HG03108 (cell line): ENCODE data around the gene DNAI7.
A peak's percentile ranks its signal among the peaks of the same experiment; 100 is the strongest.

Experiments used
- ATAC-seq: cut with Tn5 transposase; IDR thresholded peaks from one replicate; pipeline ENCODE4 v1.9.1; 2021; ENCODE audit warnings: moderate library complexity; ENCODE audit not compliant: unreplicated experiment

DNAI7 gene

GRCh38 chr12:25186038-25186787 is 8.7 kb downstream of the DNAI7 start:
- peak; percentile 55 for ATAC-seq

- no peak for ATAC-seq
Observed at GRCh38 chr12:25184132-25184531, 10.8 kb downstream of the DNAI7 start.

DNA sequence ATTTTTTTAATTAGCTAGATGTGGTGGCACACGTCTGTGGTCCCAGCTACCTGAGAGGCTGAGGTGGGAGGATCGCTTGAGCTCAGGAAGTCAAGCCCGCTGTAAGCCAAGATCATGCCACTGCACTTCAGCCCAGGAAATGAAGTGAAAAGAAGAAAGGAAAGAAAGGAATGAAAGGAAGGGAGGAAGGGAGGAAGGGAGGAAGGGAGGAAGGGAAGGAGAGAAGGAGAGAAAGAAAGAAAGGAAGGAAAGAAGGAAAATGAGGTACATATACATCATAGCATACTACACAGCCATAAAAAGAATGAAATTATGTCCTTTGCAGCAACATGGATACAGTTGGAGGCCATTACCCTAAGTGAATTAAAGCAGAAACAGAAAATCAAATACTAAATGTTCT is 12.2 kb downstream of the DNAI7 start:
- no peak for ATAC-seq

GRCh38 chr12:25162866-25163265 is 32.1 kb downstream of the DNAI7 start:
- ATAC-seq, result no peak

DNA sequence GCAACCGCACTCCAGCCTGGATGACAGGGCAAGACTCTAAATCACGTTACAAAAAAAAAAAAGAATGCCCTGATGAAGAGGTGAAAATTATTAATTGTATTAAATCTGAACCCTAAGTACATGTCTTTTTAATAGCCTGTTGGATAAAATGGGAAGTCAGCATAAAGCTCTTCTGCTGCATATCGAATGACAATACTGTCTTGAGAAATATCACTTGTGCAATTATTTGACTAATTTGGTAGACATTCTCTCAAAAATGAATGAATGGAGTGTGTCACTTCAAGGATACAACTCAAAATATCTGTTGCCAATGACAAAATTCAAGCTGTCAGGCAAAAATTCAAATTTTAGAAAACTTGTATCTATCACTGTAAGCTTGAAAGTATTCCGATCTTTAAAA is 38.9 kb downstream of the DNAI7 start:
- ATAC-seq, result no peak

DNA sequence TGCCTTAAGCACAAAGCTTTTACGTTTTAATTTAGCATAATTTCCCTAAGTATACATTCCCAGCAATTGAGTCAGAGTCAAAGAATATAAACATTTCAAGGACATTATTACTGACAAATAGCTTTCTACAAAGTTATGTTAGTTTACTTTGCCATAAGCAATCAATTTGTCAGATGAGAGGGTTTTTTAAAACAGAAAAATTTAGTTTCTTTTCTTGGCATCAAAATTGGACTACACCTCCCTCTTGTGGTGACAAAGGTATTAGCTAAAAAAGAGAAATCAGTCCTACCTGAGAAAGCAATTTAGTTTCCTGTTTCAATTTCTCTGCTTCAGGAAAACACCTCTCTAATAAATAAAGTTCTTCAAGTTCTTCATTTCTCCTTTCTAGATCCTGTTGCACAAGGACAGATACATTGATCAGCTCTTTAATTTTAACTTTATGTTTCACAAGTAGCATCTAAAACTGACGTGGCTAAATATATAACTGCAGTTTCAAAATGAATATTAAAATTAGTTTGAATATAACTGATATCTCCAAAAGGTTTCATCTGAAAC is 39.9 kb downstream of the DNAI7 start:
- ATAC-seq, result peak; percentile 50

- no peak for ATAC-seq
Observed at GRCh38 chr12:25152055-25152454, 42.9 kb downstream of the DNAI7 start.

DNA sequence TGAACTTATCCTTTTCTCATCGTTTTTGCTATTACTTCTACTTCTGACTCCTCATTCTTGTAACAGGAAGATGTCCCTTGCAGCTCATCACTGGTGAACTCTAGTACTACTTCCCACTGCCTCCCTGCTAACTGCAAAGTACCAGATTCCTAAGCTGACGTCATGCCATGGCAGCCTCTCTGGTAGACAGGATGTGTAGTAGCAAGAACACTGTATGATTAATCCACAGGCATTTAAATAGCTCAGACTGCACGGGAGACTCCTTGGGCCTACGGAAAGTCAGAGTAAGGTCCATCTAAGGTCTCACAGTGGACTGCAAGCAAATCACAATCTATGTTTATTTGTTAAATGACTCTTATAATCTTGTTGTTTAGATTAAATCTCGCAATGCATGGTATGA is 43.5 kb downstream of the DNAI7 start:
- no peak for ATAC-seq

GRCh38 chr12:25146686-25147085 is 48.3 kb downstream of the DNAI7 start:
- no peak for ATAC-seq

DNA sequence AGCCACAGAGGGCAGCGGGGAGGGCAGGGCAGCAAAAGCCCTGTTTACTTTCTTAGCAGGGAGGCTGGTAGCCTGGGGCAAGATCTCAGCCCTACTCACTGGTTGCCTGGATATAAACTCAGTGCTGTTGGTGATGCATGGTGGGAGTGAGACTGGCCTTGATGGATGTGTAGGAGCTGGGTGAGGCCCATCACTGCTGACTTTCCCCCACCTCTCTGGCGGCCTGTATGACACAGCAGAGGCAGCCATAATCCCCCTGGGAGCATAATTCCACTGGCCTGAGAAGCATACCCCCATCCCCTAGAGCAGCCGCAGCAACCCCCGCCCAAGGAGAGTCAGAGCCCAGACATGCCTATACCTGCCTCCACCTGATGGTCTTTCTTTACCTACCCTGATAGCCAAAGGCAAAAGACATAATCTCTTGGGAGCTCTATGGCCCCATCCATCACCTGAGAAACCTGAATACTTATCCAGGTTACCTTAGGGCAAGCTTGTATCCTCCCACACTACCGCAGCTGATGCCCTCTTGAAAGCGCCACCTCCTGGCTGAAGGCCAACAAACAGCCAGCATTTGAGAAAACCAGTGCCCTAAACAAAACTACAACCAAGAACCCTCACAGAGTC is 59.3 kb downstream of the DNAI7 start:
- ATAC-seq, result no peak

DNA sequence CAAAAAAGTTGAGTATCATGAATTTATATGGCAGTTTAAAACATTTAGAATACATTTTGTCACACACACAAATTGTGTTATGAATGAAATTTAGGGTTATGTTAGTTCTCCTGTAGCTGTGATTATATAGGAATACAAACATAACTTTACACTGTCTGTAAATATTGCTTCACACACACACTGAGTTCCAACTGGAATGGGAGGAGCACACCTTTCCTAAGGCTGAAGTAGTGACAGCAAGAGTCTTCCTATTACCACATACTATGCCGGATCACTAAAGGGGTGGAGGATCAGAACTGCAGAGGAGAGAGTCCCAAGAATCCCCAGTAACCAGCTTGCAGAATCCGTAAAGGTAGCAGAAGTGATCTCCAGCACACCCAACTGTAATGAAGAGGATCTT is 63.7 kb downstream of the DNAI7 start:
- no peak for ATAC-seq

DNA sequence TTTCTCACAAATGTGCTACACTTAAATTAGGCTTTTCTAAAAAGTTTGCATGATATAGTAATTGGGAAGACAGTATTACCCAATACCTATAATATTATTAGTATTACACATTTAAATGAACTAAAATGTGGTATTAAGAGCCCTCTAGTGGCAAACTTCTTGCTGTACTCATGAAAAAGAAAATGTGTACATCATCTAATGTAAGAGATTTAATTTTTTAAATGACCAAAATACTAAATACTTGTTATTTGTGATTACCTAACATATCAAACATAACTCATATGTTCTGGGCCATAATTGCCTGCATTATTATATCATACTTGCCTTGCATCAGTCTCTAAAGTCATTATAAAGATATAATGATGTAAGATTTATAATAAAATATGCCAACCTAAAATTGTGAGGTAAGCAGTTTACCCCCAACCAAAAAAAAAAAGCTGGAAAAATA is 64.2 kb downstream of the DNAI7 start:
- ATAC-seq, result no peak

DNA sequence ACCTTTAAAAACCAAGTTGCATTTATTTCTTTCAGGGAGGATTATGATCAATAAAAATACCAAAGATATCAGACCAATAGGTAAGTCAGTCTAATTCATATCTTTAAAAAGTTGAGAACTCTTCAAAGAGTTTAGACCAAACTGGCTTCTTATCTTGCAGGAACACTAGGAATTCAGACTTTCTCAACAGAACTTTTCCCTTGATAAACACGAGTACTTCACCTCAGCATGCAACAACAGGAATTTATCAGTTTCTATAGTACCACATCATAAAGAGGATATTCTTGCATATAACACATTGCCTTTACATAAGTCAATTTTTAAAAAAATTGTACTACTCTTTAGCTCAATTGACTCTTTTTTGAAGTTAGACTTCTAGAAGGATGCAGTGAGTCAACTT is 68.2 kb downstream of the DNAI7 start:
- no peak for ATAC-seq

- no peak for ATAC-seq
Observed at GRCh38 chr12:25126101-25126500, 68.9 kb downstream of the DNAI7 start.

DNA sequence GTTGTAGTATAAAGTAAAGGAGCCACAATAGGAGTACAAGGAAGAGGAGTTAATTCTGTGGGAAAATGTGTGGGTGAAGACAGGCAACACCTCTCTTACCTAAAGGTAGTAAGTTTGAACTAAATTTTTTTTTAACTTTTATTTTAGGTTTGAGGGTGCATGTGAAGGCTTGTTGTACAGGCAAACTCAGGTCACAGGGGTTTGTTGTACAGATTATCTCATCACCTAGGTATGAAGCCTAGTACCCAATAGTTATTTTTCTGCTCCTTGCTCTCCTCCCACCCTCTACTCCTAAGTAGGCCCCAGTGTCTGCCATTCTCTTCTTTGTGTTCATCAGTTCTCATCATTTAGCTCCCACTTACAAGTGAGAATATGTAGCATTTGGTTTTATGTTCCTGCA is 70.5 kb downstream of the DNAI7 start:
- no peak for ATAC-seq

DNA sequence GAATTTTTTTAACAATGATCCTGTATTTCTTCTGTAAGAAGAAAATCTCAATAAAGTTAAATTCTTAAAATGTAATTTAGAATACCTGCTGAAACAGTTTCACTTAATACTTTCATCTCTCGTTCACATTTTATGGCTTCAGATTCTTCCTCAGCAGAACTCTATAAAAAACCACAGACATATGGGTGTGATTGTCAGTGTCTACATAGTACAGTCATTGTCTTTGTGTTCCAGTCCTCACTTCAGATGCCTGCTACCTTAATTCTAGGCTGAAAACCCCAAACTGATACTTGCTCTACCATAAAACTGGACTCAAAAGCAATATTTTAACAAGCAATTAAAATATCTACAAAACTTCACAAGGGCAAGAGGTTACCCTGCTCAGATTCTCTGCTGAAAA is 71.8 kb downstream of the DNAI7 start:
- ATAC-seq, result no peak

GRCh38 chr12:25121916-25122315 is 73.0 kb downstream of the DNAI7 start:
- no peak for ATAC-seq

DNA sequence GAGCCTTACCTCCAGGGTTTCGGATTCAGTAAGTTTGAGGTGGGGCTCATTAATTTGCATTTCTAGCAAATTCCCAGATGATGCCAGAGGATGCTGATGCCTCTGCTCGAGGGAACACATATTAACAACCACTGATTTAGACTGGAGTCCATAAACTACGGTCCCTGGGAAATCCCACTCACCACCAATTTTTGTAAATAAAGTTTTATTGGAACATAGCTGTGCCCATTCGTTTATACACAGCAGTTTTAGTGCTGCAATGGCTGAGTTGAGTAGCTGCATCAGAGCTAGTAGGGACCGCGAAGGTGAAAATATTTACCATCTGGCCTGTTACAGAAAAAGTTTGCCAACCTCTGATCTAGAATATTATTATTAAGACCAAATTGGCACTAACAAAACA is 73.8 kb downstream of the DNAI7 start:
- ATAC-seq, result no peak

- no peak for ATAC-seq
Observed at GRCh38 chr12:25119020-25119419, 75.9 kb downstream of the DNAI7 start.

DNA sequence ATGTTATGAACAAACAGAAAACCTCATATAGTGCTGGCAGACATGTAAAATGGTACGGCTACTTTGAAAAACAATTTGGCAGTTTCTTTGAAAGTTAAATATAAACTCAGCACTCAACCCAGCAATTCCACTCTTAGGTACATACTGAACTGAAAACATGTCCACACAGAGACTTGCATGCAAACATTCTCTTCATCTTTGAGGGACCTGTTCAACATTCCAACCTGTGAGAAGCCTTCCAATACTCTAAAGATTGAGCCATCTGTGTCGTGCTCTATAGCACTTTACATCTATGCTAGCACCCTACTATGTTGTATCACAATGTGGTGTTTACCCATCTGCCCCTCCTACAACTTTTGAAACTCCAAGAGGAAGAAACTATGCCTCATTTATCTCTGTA is 79.3 kb downstream of the DNAI7 start:
- no peak for ATAC-seq

GRCh38 chr12:25113651-25114050 is 81.3 kb downstream of the DNAI7 start:
- no peak for ATAC-seq

DNA sequence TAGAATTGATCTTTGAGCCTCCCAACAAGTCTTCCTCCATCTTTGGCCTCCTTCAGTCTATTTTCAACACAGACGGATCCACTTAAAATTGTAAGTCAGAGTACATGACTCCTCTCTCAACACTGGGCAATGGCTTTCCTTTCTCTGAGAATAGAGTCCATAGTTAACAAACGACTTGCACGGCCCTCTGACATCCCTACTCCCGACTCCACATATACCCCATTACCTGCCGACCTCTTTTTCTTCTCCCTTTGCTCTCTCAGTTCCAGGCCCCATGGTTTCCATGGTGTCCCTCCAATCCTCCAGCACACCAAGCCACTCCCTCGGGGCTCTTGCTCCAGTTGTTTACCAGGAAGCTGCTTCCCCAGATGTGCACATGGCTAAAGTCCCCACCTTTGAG is 84.7 kb downstream of the DNAI7 start:
- no peak for ATAC-seq
